B cell (primary cell): Measurements from ENCODE around the gene TMEM139. TPM values are rescaled to one million over a fixed set of nuclear protein-coding genes. Genes with fewer than 3 reads are reported as not detected.

ENCODE experiments used
- ATAC-seq: fragments of 200-7000 bp; cut with Tn5 transposase; one replicate; pipeline ENCODE4 v1.10.0; 2021; ENCODE audit warnings: low read depth, mild to moderate bottlenecking, moderate number of reproducible peaks, moderate library complexity
- CTCF ChIA-PET: fragments of 350-600 bp; sonication (Branson Sonifier 250); formaldehyde crosslinking; loops from one replicate; lab custom pipeline; 2021; ENCODE audit warnings: antibody characterized with exemption, inconsistent platforms; lab: Charles Lee
- POLR2A ChIA-PET: fragments of 350-600 bp; sonication (Branson Sonifier 250); formaldehyde crosslinking; loops from one replicate; lab custom pipeline; 2021; ENCODE audit warnings: antibody characterized with exemption; lab: Charles Lee
- DNase-seq: peaks from one replicate; pipeline ENCODE4 v3.0.0; 2013
- H2AFZ ChIP-seq: 2 replicates; pipeline ENCODE4 v1.6.1; 2012; ENCODE audit warnings: mild to moderate bottlenecking, low read depth, low read length; ENCODE audit not compliant: insufficient read depth, poor library complexity, severe bottlenecking
- H3K27ac ChIP-seq, 2 donors: 1 replicate in 1 of 2; 2 replicates in 1 of 2; pipeline ENCODE4 v1.5.1; 2012 to 2013; ENCODE audit warnings: low read length in 2 of 2, mild to moderate bottlenecking in 2 of 2, moderate library complexity in 1 of 2
- H3K27me3 ChIP-seq, 4 experiments: fragments of 200-600 bp in 1 of 4; sonication (generic) in 1 of 4; replicated peaks in 1 of 4; 1 replicate in 2 of 4; 2 replicates in 2 of 4; pipeline versions ENCODE4 v1.6.1 to v1.7.0; 2013 to 2016; ENCODE audit warnings: low read length in 3 of 4, mild to moderate bottlenecking in 2 of 4, mixed read lengths in 1 of 4, moderate library complexity in 1 of 4; ENCODE audit not compliant: insufficient read depth in 4 of 4, control insufficient read depth in 3 of 4; ENCODE audit errors: control extremely low read depth in 1 of 4
- H3K36me3 ChIP-seq, 2 experiments: replicated peaks in 1 of 2; 1 replicate in 1 of 2; 2 replicates in 1 of 2; pipeline versions ENCODE4 v1.6.1 to v1.7.1; 2013; ENCODE audit warnings: low read length in 1 of 2; ENCODE audit not compliant: insufficient read depth in 2 of 2, control insufficient read depth in 1 of 2; ENCODE audit errors: control extremely low read depth in 1 of 2, extremely low read depth in 1 of 2
- H3K4me1 ChIP-seq, 2 donors: fragments of 200-600 bp in 1 of 2; sonication (generic) in 1 of 2; 1 replicate in 1 of 2; 2 replicates in 1 of 2; pipeline versions ENCODE4 v1.5.1 to v1.6.1; 2013 to 2017; ENCODE audit warnings: low read length in 2 of 2; ENCODE audit not compliant: control insufficient read depth in 2 of 2, insufficient read depth in 2 of 2
- H3K4me2 ChIP-seq: replicated peaks from 2 replicates; pipeline ENCODE3; 2012; ENCODE audit warnings: mild to moderate bottlenecking, low read depth, low read length; ENCODE audit not compliant: poor library complexity, severe bottlenecking
- H3K4me3 ChIP-seq, 5 experiments: fragments of 200-600 bp in 1 of 5; sonication (generic) in 1 of 5; 1 replicate in 3 of 5; 2 replicates in 2 of 5; pipeline versions ENCODE4 v1.5.1 to v1.7.0; 2011 to 2016; ENCODE audit warnings: low read length in 4 of 5, mild to moderate bottlenecking in 4 of 5, low read depth in 2 of 5, control low read depth in 1 of 5, moderate library complexity in 1 of 5; ENCODE audit not compliant: insufficient read depth in 1 of 5; ENCODE audit errors: control extremely low read depth in 1 of 5, extremely low read depth in 1 of 5
- H3K79me2 ChIP-seq: fragments of 200-600 bp; sonication (generic); one replicate; pipeline ENCODE4 v1.6.0; 2016; ENCODE audit warnings: low read length; ENCODE audit not compliant: control insufficient read depth, insufficient read depth
- H3K9ac ChIP-seq: fragments of 200-600 bp; sonication (generic); 2 replicates; pipeline ENCODE4 v1.6.1; 2017; ENCODE audit warnings: mild to moderate bottlenecking, low read length, moderate library complexity
- H3K9me3 ChIP-seq, 3 donors: one replicate each; pipeline versions ENCODE4 v1.6.1 to v1.7.1; 2013; ENCODE audit warnings: low read length in 2 of 3; ENCODE audit not compliant: control insufficient read depth in 2 of 3, insufficient read depth in 1 of 3; ENCODE audit errors: control extremely low read depth in 1 of 3
- H4K20me1 ChIP-seq: 2 replicates; pipeline ENCODE4 v1.6.0; 2012; ENCODE audit warnings: mild to moderate bottlenecking, low read length; ENCODE audit not compliant: insufficient read depth, control insufficient read depth, poor library complexity, severe bottlenecking
- H3K27ac Mint-ChIP-seq: one replicate; pipeline ENCODE4 v1.8.0; 2021; ENCODE audit warnings: mixed read lengths
- H3K27me3 Mint-ChIP-seq: one replicate; pipeline ENCODE4 v1.8.0; 2021; ENCODE audit warnings: mixed read lengths
- H3K4me1 Mint-ChIP-seq: one replicate; pipeline ENCODE4 v1.8.0; 2021; ENCODE audit warnings: mixed read lengths
- H3K4me3 Mint-ChIP-seq: one replicate; pipeline ENCODE4 v1.8.0; 2021; ENCODE audit warnings: mixed read lengths
- H3K9me3 Mint-ChIP-seq: one replicate; pipeline ENCODE4 v1.8.0; 2022; ENCODE audit warnings: mixed read lengths; ENCODE audit not compliant: insufficient read depth
- CTCF ChIP-seq: fragments of 200-600 bp; IDR thresholded peaks from one replicate; pipeline ENCODE4 v1.8.0; 2022; ENCODE audit warnings: antibody characterized with exemption, mild to moderate bottlenecking
- EZH2 ChIP-seq: IDR thresholded peaks from 2 replicates; pipeline ENCODE4 v1.6.1; 2012; ENCODE audit warnings: borderline replicate concordance, low read depth, mild to moderate bottlenecking, moderate library complexity, low read length; ENCODE audit not compliant: insufficient read depth, poor library complexity, severe bottlenecking
- WGBS: methylation state at CpG from one replicate; pipeline ENCODE4 v1.1.5; 2013; ENCODE audit warnings: missing lambda C conversion rate; ENCODE audit not compliant: insufficient coverage; 5-methylcytosine and 5-hydroxymethylcytosine counted together
- intact Hi-C: fragments of 100-400 bp; cut with micrococcal nuclease; formaldehyde crosslinking; loops from one replicate; pipeline ENCODE4 v1.10.0; 2022
- polyA plus RNA-seq: library from polyadenylated mRNA; depleted of rRNA; stranded (reverse); fragments of >200 nt; gene quantifications from 2 replicates; pipeline ENCODE4 v1.2.3, GENCODE V29; 2012
- total RNA-seq, 2 donors: library from RNA; stranded (reverse); fragments of 120-200 nt in 1 of 2; gene quantifications; 1 replicate in 1 of 2; 2 replicates in 1 of 2; pipeline versions ENCODE4 v1.2.3 to v1.2.4, GENCODE V29; 2013 to 2022

Gene TMEM139
- total and polyA plus RNA-seq, 2 donors (not counting 1 experiment from before 2014, with no cell fraction given), result 0.12 TPM; not detected in 1

DNA sequence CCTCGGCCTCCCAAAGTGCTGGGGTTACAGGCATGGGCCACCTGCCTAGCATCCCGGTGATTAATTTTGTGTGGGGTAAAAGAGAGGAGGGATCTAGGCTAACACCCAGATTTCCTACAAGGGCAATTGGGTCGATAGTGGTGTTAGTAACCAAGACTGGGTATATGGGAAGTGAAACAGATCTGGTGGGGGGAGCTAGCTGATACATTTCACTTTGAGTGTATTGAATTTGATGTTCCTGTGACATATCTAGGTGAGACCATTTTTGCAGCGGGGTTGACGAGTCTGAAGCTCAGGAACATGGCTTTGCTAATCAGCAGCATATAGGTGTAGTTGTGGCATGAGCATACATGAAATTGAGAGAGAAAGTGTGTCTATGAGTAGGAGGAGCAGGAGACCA is 43.1 kb downstream of the TMEM139 start:
- CTCF ChIA-PET, result interaction anchor here (0.8 to 3.1 kb wide), 5 partner anchors 17 to 89 kb away, joined by 3 to 10 read pairs (median 7); no protein-coding TSS in a partner anchor
- H3K4me1 Mint-ChIP-seq, result peaks cover 37% of the 10 kb centered on the region
- H3K27me3 ChIP-seq, result peaks cover 0 to 2% (median 0%) of the 10 kb centered on the region in 4 experiments
- no peaks in the 10 kb centered on the region for H3K9me3 Mint-ChIP-seq
- no peak for TF ChIP-seq EZH2
- TF ChIP-seq CTCF, result no peak
- peaks cover 18 to 36% of the 10 kb centered on the region in 2 donors for H3K4me1 ChIP-seq
- H3K9me3 ChIP-seq, result no peaks in the 10 kb centered on the region
- H3K27ac Mint-ChIP-seq, result peak overlapping the region; percentile 78
- DNase-seq (peak; percentile 57), ATAC-seq (peak; percentile 80)
- 77% methylated on average over 5 of the region's 5 CpGs for WGBS
- H3K27me3 Mint-ChIP-seq, result no peaks in the 10 kb centered on the region
- peak overlapping the region; percentile 42 for H3K4me2 ChIP-seq
- H4K20me1 ChIP-seq, result no peaks in the 10 kb centered on the region
- no peak overlapping the region for H3K4me3 ChIP-seq
- H3K9ac ChIP-seq, result no peak overlapping the region
- POLR2A ChIA-PET, result no interaction called here
- H3K36me3 ChIP-seq, result no peaks in the 10 kb centered on the region
- H3K4me3 Mint-ChIP-seq, result peak overlapping the region; percentile 60
- no peaks in the 10 kb centered on the region for H3K79me2 ChIP-seq
- H2AFZ ChIP-seq, result peak overlapping the region; percentile 36
- intact Hi-C loops, result loop anchor here (10.0 kb wide), 1 partner anchor 47 kb away; no protein-coding TSS in a partner anchor
- H3K27ac ChIP-seq, result peak overlapping the region; percentile 25 to 40

DNA sequence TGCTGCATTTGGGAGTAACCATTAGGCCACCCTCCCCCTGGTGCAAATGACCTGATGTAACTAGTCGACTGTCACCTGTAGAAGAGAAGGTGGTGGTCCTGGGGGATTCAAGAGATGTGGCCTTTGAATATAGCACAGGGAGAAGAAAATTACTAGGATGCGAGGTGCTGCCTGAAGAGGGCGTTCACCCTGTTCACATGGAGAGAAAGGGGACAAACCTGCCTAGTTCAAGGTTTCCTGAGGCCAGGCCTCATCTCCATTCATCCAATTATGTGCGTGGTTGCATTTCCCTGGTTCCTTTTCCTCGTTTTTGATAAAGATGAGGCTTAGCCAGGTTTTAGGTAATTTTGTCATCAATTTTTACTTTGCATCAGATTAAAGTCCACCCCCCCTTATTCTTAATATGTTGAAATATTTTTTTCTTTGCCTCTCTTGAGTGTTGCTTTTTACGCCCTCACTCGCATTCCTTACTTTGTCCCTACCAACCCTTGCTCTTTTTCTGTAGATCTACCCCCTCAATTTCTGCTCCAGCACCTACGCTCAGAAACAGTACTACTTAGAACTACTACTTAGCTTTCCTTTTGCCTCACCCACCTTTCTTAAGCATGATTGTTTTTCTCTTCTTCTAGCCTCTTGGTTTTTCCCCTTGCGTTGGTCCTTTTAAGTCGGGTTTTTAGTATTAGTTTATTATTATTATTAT is 44.9 kb downstream of the TMEM139 start:
- CTCF ChIA-PET, result interaction anchor here (1.3 to 3.1 kb wide), 3 partner anchors 19 to 51 kb away, joined by 3 to 10 read pairs (median 7); no protein-coding TSS in a partner anchor
- Histone ChIP-seq H2AFZ (no peak overlapping the region), H3K9me3 (no peaks in the 10 kb centered on the region), H3K27ac (no peak overlapping the region), H3K9ac (no peak overlapping the region), H4K20me1 (no peaks in the 10 kb centered on the region), H3K4me3 (no peak overlapping the region), H3K79me2 (no peaks in the 10 kb centered on the region), H3K4me1 (peaks cover 18 to 29% of the 10 kb centered on the region in 2 donors), H3K27me3 (peaks cover 0 to 1% (median 0%) of the 10 kb centered on the region in 4 experiments), H3K36me3 (no peaks in the 10 kb centered on the region), H3K4me2 (no peak overlapping the region)
- DNase-seq (no peak), ATAC-seq (no peak)
- no peak for TF ChIP-seq EZH2
- no peak for TF ChIP-seq CTCF
- Mint-ChIP-seq H3K4me1 (peaks cover 29% of the 10 kb centered on the region), H3K4me3 (no peak overlapping the region), H3K27ac (no peak overlapping the region), H3K9me3 (no peaks in the 10 kb centered on the region), H3K27me3 (no peaks in the 10 kb centered on the region)
- POLR2A ChIA-PET, result interaction anchor here (0.7 kb wide), 1 partner anchor 11 kb away, joined by 3 read pairs; no protein-coding TSS in a partner anchor
- intact Hi-C loops, result loop anchor here (10.0 kb wide), 1 partner anchor 45 kb away; no protein-coding TSS in a partner anchor
- WGBS, result 100% methylated on average over 5 of the region's 10 CpGs
